Activated T-cell treated with anti-CD3 and anti-CD28 coated beads, Interleukin-2, amount 50 U/mL, for 24 hours (primary cell): Measurements from ENCODE around the gene AXL.

Experiments used
- DNase-seq: peaks from one replicate; pipeline ENCODE4 v3.0.0-alpha.2; 2020
- H3K27ac Mint-ChIP-seq: 2 replicates; pipeline ENCODE4 v1.8.0; 2020; ENCODE audit warnings: mild to moderate bottlenecking, mixed read lengths
- H3K27me3 Mint-ChIP-seq: 2 replicates; pipeline ENCODE4 v1.8.0; 2020; ENCODE audit warnings: mixed read lengths
- H3K36me3 Mint-ChIP-seq: 2 replicates; pipeline ENCODE4 v1.8.0; 2020; ENCODE audit warnings: low read depth, mixed read lengths
- H3K4me1 Mint-ChIP-seq: 2 replicates; pipeline ENCODE4 v1.8.0; 2020; ENCODE audit warnings: low read depth, mixed read lengths
- H3K4me3 Mint-ChIP-seq: 2 replicates; pipeline ENCODE4 v1.8.0; 2020; ENCODE audit warnings: mild to moderate bottlenecking, moderate library complexity, mixed read lengths
- H3K9me3 Mint-ChIP-seq: 2 replicates; pipeline ENCODE4 v1.8.0; 2020; ENCODE audit warnings: mixed read lengths

Gene AXL

DNA sequence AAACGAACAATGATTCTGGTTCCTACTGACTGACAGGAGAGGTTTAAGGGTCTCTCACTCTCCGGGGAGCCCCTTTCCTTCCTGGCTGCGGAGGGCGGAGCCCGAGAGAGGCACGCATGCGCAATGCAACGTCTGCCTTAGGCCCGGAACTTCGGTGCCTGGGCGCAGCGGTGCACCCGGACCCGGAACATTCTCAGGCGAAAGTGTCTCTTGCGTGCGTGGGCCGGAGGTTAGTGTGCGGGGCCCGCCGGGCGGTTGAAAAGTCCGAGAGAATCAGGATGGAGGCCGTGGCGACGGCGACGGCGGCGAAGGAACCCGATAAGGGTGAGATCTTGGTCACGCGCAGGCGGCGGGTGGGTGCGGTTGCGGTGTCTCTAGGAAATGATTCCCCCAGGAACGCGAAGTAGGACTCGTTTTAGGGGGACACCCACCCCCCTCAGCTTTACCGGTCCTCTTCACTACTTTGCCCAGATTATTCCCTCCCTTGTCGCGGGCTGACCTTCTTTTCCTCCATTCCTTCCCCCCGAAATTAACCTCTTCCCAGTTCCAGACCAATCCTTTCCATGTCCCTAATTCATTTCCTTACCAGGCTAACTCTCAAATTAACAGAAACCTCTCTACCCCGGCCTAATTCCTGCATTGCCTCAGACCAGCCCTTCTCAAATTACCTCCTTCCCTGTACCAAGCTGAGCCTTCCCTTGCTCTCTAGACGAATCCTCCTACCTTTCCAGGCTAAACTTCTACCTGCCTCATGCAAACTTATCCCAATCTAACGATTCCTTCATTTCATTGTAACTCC, 91.2 kb downstream of the AXL start, which contains the start of gene CCDC97:
CCDC97 (plus strand) TSS at position 140 of the 799 bp plus-strand sequence; CDS start at position 279, 139 bp downstream.
- Mint-ChIP-seq H3K27ac (peak within 1 kb of the TSS; percentile 99), H3K4me3 (peak within 1 kb of the TSS; percentile 96), H3K36me3 (peaks cover 83% of the 10 kb centered on the region), H3K4me1 (peaks cover 75% of the 10 kb centered on the region), H3K27me3 (no peaks in the 10 kb centered on the region), H3K9me3 (no peaks in the 10 kb centered on the region)
- peak; percentile 95 for DNase-seq

DNA sequence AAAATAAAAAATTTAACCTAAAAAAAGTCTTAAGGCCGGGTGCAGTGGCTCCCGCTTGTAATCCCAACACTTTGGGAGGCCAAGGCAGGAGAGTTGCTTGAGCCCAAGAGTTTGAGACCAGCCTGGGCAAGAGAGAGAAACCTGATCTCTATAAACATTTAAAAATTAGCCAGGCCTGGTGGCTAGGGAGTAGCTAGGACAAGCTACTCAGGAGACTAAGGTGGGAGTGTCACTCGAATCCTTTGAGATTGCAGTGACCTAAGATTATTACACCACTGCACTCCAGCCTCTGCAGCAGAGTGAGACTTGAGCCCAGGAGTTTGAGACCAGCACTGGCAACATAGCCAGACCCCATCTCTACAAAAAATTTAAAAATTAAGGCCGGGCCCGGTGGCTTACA, 92.0 kb downstream of the AXL start:
- Mint-ChIP-seq H3K27ac (peak overlapping the region; percentile 99), H3K36me3 (peaks cover 79% of the 10 kb centered on the region)

More for the DNA sequence above, 92.0 kb downstream of the AXL start:
- no peak for DNase-seq
- H3K9me3 Mint-ChIP-seq: no peaks in the 10 kb centered on the region
- H3K27me3 Mint-ChIP-seq: no peaks in the 10 kb centered on the region
- H3K4me1 Mint-ChIP-seq: peaks cover 69% of the 10 kb centered on the region
- H3K4me3 Mint-ChIP-seq: peak overlapping the region; percentile 96
